HG03095 (cell line): ENCODE data around the gene TENM4.

ENCODE experiments used
- ATAC-seq: cut with Tn5 transposase; IDR thresholded peaks from one replicate; pipeline ENCODE4 v1.9.1; 2021; ENCODE audit warnings: moderate library complexity; ENCODE audit not compliant: unreplicated experiment

Gene TENM4

DNA sequence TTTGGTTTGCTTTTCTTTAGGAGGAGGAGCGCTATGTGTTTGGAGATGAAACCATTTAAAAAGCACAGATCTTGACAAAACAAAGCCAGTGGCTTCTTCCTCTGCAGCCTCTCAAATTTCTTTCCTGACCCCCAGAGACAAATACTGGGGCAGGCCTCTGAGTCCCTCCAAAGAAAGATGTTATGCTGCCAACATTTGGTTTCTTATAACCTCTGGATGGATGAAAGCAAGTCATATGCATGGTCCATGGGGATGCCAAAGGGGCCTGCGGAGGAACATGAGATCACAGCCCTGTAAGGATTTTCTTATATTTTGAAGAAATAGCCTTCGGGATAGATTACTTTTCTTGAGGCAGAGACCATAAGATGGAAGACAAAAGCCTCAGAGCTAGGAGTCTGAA is 179.1 kb downstream of the TENM4 start:
- no peak for ATAC-seq

DNA sequence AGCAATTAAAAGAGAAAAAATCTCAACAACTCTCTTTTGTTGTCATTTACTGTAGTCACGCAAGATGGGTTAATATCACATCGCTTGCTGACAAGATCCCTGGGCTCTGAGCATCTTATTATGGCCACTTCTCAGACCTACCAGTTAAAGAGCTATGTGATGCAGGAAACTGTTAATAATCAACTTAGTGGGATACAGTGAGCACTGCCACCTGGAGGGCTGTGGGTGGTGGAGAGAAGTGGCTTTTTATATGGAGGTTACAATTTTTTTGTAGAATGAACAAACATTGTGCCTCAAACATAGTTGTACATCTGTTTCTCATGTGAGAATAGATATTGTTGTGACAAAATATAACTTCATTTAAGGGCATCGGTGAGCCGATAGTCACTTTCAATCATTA is 181.0 kb downstream of the TENM4 start:
- no peak for ATAC-seq

DNA sequence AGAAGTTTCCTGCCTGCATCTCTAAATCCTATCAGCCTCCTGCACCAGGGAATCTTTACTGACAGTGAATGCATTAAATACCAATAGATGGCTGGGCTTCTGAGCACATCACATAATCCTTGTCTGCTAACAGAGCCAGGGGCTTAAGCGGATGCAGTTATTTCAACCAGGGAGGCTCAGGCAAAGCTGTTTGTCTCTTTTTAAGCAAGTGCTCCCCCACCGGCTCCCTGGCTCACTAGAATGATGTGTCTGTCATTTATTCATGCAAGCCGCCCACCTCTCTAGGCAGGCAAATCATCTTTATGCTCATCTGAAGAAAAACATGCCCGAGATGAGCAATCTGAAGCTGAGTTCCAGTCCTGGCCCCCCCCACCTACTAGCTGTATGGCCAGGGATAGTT is 182.3 kb downstream of the TENM4 start:
- no peak for ATAC-seq

DNA sequence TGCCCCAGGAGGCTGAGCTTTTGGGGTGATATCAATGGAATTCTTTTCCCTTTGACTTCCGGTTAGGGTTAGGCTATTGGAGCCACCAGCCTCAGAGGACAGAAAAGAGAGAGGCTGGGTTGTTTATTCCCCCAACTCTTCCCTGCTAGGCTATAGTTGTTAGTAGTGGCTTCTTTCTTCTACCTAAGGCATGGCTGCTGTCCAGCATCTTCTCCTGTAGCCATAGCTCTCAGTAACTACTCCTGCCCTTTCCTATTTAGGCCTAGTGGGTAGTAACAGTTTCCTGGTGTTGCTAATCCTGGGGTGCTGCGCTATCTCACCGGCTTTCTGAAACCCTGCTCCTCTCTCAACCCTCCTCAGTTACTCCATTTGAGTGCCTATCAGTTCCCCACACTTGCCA is 184.9 kb downstream of the TENM4 start:
- ATAC-seq = no peak

DNA sequence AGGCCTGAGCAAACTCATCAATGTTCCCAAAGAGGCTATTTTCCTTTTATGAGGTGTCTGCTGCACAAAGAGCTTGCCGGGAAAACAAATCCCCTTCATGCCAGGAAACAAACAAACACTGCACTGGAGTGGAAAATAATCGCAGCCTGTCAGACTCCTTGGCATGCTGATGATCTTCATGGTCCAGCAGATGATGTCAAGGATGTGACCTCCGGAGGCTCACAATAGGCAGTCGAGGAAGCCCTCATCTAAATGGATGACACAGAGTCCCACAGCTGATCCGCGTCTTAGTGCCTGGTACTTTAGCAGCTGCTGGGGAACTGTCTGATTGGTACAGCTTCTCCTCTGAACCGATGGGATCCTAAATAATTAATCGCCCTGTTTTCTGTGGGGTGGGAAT is 187.6 kb downstream of the TENM4 start:
- no peak for ATAC-seq

DNA sequence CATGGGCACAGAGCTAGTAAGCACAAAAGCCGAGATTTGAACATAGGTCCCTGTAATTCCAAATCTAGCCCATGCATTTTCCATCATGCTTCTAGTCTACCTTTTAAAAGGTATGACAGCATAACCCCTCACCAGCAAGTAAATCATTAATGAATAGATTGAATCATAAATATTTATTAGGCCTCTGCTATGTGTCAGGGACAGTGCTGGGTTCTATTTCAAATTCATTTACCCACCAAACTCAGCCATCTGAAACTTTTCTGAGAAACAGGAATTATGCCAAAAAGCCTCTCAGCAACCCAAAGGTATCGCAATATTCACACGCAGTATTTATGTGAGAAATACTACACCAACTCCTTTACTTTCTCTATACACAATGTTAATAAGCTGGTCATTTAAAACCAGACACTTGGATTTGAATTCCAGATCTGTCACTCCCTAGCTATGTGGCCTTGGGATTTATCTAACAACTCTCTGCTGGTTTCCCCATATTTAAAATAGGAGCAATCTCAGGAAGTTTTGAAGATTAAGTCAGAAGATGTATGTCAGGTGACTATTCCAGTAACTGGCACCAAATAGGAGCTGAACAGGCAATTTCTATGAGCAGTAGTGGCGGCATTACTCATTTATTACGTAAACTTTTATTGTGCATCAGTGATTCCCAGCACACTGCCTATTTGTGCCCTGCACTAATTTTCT is 191.4 kb downstream of the TENM4 start:
- ATAC-seq = no peak

DNA sequence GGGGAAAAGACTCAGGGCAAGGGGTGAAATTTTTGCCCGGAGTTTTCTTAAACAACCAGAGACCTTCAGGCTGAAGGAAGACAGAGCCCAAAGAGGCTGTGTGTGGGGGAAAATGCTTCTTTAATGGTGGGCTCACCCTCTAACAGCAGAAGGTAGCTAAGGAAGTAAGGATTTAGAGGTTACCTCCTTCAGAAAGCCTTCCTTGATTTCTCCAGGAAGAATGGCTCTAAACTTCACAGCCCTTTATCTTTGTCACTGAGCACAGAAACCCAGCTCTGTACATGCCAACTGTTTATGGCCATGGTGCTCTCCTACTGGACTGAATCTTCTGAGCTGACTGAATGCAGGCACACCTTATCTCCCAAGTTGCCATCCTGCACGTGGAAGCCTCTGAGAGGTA is 196.0 kb downstream of the TENM4 start:
- no peak for ATAC-seq

DNA sequence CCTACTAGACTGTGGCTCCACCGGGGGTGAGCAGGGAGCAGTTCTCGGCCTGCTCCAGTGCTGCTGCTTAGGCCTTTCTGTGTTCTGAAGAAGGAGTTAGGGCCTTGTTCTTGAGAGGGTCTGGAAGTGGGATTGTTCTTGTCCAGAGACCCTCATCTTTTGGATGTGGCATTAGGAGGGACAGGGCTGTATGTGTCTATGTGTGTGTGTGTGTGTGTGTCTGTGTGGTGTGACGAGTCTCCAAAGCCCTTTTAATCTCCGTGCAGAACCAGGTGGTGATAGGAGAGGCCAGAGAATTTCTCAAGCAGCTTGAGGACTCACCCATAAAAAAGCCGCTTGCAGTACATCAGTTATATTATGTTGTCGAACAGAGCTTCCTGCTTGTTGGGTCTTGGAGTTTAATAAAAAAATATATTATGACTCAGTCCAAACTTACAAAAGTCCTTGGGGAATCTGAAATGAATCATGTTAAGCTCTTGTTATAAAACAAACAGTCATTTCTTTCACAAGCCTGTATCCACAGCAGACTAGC is 196.5 kb downstream of the TENM4 start:
- ATAC-seq = no peak

DNA sequence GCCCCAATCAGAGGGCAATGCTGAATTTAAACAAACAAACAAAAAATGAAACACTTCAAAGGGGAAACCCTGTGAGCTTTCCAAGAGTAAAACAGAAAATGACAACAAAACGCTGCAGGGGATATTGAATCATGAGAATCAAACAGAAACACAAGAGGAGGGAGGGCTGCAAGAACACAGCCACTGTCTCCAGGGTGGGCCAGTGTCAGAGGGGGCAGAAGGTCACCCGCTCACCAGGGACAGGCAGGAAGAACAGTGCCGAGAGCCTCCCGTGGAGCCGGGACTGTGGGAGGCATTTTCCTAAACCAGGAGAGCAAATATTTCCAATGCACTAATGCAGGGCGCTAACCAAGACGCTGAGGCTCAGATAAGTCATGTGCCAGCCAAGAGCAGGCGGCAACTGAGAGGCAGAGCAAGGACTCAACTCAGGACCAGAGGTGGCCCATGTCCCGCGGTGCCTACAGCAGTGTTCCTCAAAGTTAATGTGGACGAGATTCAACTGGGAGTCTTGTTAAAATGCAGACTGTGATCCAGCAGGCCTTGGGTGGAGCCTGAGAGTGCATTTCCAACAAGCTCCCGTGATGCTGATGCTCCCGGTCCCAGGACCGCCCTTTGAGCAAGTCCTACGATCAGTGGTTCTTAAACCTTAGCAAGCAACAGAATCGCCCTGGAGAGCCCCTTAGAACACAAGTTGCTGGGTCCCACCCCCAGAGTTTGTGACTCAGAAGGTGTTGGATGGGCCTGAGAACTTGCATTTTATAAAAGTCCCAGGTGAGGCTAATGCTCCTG is 197.2 kb downstream of the TENM4 start:
- no peak for ATAC-seq

DNA sequence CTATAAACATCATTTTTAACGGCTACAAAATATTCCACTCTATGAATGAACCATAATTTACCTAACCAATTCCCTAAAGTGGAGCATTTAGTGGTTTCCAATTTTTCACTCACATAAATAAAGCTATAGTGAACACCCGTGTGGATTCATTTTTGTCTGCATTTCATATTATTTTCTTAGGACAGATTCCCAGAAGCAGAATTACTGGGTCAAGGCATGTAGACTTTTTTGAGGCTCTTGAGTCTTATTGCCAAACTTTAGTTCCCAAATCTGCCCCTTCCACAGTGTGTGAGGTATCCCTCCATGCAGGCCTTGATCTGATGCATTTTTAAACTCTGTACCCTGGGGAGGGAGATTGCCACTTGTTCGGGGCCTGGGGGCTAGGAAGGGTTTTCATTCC is 198.2 kb downstream of the TENM4 start:
- no peak for ATAC-seq

DNA sequence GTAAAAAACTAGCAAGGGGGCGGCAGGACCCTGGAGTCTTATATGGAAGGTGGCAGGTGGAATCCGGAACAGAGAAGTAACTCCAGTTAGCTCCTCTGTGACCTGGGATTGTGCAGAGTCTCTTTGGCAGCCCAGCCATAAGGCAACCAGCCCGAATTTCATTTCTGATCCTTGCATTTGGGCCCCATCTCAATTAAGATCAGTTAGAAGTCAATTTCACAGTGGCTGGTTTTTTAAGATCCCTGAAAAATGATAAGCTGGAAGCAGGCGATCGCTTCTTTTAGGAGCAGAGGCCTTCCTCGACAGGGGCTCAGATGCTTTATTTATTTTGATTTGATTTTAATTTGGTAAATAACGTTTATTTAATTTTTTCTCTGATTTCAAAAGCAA is 199.0 kb downstream of the TENM4 start:
- ATAC-seq = no peak

DNA sequence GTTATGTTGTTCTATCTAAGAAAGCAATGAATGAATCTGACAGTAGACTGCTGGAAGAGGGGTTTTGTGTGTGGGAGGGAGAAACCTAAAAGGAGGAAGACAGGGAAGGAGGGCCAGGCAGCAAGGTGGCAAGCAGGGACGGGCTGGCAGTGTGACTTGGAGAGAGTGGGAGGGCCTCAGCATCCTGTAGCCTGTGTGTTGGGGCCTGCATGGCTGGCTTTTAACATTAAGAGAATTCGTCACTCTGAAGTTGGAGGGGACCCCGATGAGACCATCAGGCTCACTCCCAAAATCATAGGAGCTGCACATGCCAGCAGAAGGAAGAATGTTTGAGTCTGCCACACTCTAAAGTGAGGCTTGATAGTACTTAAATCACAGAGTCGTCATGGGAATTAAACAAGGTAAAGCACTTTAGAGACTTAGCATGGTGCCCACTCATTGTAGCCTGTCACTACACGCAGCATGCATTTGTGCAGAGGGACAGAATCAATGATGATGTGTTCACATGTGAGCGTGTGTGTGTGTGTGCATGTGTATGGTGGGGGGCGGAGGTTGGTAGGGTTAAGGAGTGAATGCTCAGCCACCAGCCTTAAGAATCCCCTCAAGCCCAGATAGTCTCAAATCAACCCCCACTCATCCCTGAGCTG is 199.5 kb downstream of the TENM4 start:
- no peak for ATAC-seq

DNA sequence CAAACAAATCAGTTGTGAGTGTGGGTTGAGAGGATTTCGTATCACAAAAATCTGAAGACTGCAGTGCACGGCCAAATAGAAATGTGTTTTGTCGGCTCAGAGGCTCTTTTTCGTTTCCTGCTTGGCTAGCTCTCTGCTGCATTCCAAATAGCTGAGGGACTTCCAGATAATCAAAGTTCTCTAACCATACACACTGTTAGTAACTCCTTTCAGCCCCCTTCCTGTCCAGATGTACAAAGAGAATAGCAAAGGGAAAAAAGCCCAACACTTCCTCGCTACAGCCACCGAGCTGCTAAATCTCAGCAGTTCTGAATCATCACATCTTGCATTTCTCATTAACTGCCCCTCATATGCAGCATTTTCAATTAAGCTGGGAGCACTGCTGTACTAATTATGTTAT is 203.1 kb downstream of the TENM4 start:
- ATAC-seq = no peak

DNA sequence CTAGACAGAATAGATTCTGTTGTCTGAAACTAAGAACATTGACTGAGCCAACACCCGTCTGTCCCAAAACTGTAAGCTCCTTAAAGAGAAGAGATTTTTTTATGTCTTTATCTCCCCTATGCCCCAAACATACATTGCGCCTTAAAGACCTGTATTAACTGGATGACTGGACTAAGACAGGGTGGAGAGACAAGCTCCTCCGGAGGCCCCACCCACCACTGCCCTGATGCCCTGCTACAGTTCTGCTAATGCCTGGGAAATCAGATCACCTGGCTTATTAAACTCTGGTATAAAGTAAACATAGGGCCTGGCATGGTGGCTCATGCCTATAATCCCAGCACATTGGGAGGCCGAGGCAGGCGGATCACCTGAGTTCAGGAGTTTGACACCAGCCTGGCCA is 203.7 kb downstream of the TENM4 start:
- no peak for ATAC-seq

DNA sequence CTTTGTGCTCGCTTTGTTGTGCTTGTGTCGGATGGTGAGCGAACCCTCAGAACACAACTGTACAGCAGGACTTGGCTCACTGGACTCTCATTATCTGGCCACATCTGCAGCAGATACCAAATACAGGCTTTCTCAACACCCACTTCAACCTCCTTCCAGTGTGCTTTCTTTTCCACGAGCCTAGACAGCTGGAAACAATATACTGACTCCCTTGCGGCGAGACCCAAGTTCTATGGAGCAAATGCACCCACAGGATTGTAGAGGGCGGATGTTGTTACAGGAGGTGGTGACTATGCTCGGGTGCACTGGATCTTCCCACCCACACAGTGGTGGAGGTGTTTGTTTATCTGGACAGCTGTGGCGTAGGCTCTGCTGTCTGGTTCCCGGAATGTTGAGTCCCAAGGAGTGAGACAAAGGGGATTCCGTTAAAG is 204.3 kb downstream of the TENM4 start:
- no peak for ATAC-seq

DNA sequence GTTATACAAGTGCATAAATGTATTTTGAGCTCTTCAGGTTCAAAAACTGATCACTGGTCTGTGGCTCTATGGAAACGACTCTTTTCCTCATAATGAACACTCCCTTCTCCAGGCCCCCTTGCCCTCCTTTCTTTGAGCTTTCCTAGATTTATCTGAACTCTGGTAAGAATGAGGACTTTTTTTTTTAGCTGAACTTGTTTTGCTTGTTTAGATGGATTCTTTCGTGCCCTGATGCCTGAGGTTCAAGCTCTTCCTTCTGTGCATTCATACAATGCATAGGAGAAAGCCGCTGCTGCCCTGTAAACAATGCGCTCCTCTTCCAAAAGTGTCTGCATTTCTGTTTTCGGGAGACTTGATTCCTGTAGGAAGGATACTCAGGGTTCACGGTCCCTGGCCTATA is 205.1 kb downstream of the TENM4 start:
- no peak for ATAC-seq

DNA sequence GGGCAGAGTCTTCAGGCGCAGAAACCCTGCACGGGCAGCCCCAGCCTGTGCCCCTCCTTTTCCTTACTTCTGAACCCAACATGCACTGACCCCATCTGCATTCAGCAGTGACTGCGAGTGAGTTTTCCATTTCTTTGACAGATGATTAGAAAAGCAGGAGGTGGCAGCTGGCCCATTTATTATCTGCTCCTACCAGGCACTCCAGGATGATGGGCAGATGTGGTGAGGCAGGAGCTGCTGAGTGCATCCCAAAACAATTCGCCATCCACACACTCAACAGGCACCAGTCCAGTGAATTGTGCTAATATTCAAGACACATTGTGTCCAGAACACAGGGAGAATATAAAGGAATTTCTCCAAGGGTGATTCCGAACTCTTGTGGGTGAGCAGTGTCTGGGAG is 208.5 kb downstream of the TENM4 start:
- ATAC-seq = no peak

DNA sequence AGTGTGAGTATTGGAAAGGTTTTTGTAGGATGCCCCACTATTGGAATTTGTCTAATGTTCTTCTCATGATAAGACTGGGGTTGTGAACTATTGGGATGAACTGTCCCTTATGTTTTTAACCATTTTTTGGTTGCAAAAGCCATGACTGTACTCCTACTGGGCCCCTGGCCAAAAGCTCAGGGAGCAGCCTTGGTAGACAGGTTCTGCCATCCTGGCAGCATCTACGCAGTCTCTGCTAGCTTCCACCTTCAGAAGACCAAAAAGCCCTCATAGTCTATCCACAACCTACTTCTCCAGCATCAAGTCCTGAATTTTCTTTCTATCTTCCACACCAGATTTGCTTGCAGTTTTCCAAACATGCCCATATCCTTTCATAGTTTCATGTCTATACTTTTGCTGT is 211.8 kb downstream of the TENM4 start:
- ATAC-seq = no peak

DNA sequence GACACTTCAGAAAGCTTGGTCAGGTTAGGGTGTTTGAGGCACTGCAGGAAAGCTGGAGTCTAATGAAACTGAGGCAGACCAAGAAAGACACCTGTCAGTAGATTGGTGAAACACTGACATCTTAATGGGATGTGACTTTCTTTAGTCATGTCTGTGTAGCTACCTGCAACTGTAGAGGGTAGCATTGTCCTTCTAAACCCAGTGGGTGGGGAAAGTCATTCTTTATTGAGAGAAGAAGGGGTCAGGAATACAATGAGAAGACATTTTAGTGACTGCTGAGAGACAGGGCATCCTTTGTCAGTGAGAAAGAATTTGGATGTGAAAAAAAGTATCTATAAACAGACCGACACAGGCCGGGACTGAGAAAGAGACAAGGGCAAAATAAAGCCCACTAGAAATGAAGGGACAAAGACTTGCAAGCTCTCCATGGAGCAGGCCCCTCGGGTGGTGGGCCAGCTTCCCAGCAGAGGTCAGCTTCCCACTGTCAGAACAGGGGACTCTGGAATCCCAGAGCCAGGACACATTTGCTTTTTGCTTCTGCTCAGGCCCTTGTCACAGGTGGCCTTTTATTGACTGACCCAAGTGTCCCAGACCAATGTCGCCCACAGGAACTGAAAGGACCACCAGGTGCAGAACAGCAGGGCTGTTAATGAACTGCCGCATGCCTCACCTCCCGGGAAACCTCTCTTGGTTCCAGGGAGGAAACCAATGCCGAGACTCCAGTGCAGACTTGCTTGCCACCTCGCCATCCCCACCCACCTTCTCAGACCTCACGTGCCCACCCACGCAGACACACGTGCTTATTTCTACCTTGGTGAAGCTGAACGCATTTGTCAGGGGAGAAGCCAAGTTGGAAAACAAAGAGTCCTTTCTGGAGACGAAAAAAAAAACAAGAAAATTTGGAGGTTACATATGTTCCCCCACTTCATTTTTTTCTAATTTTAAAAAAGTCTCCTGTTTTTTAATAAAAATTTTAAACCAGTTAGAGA is 212.8 kb downstream of the TENM4 start:
- ATAC-seq = no peak

DNA sequence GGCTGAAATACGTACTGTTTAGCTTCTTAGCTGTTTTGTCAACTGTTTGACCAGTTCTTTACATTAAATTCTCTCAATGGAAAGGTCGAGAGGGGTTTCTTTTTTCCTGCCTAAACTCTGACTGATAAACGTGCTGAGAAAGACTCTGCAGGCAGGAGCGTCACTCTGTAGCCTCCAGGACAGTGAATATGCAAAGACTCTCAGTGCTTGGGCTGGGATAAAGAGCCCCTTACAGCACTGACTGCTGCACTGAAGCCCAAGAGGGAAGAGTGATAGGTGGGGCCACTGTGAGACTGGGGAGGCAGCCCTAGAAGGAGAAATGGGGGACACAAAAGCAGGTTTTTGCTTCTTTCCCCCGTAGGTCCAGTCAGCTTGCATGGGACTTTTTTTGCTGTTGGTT is 213.5 kb downstream of the TENM4 start:
- ATAC-seq = no peak

DNA sequence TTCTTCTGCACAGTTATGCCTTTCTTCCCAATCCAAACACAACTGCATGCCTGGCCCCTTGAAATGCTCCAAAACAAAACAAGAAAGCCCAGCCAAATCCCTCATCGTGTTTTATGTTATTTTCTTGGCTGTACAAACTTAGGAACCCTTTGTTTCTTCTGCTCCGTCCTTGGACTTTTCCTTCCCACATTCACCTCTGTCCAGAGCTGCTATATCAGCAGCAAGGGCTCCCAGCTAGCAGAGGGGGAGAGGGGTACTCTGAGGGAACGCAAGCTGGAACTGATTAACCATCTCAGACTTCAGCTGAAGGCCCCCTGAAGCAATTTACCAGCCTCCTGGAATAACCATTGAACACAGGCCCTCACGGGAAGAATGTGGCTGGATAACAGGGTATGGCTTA is 214.7 kb downstream of the TENM4 start:
- ATAC-seq = no peak
